B cell (primary cell): ENCODE data around the gene AHDC1. TPM values are rescaled to one million over a fixed set of nuclear protein-coding genes. Genes with fewer than 3 reads are reported as not detected.

Experiments used
- ATAC-seq: fragments of 200-7000 bp; cut with Tn5 transposase; one replicate; pipeline ENCODE4 v1.10.0; 2021; ENCODE audit warnings: low read depth, mild to moderate bottlenecking, moderate number of reproducible peaks, moderate library complexity
- CTCF ChIA-PET: fragments of 350-600 bp; sonication (Branson Sonifier 250); formaldehyde crosslinking; loops from one replicate; lab custom pipeline; 2021; ENCODE audit warnings: antibody characterized with exemption, inconsistent platforms; lab: Charles Lee
- POLR2A ChIA-PET: fragments of 350-600 bp; sonication (Branson Sonifier 250); formaldehyde crosslinking; loops from one replicate; lab custom pipeline; 2021; ENCODE audit warnings: antibody characterized with exemption; lab: Charles Lee
- DNase-seq: peaks from one replicate; pipeline ENCODE4 v3.0.0; 2013
- H2AFZ ChIP-seq: 2 replicates; pipeline ENCODE4 v1.6.1; 2012; ENCODE audit warnings: mild to moderate bottlenecking, low read depth, low read length; ENCODE audit not compliant: insufficient read depth, poor library complexity, severe bottlenecking
- H3K27ac ChIP-seq, 2 donors: 1 replicate in 1 of 2; 2 replicates in 1 of 2; pipeline ENCODE4 v1.5.1; 2012 to 2013; ENCODE audit warnings: low read length in 2 of 2, mild to moderate bottlenecking in 2 of 2, moderate library complexity in 1 of 2
- H3K27me3 ChIP-seq, 4 experiments: fragments of 200-600 bp in 1 of 4; sonication (generic) in 1 of 4; replicated peaks in 1 of 4; 1 replicate in 2 of 4; 2 replicates in 2 of 4; pipeline versions ENCODE4 v1.6.1 to v1.7.0; 2013 to 2016; ENCODE audit warnings: low read length in 3 of 4, mild to moderate bottlenecking in 2 of 4, mixed read lengths in 1 of 4, moderate library complexity in 1 of 4; ENCODE audit not compliant: insufficient read depth in 4 of 4, control insufficient read depth in 3 of 4; ENCODE audit errors: control extremely low read depth in 1 of 4
- H3K36me3 ChIP-seq, 2 experiments: replicated peaks in 1 of 2; 1 replicate in 1 of 2; 2 replicates in 1 of 2; pipeline versions ENCODE4 v1.6.1 to v1.7.1; 2013; ENCODE audit warnings: low read length in 1 of 2; ENCODE audit not compliant: insufficient read depth in 2 of 2, control insufficient read depth in 1 of 2; ENCODE audit errors: control extremely low read depth in 1 of 2, extremely low read depth in 1 of 2
- H3K4me1 ChIP-seq, 2 donors: fragments of 200-600 bp in 1 of 2; sonication (generic) in 1 of 2; 1 replicate in 1 of 2; 2 replicates in 1 of 2; pipeline versions ENCODE4 v1.5.1 to v1.6.1; 2013 to 2017; ENCODE audit warnings: low read length in 2 of 2; ENCODE audit not compliant: control insufficient read depth in 2 of 2, insufficient read depth in 2 of 2
- H3K4me2 ChIP-seq: replicated peaks from 2 replicates; pipeline ENCODE3; 2012; ENCODE audit warnings: mild to moderate bottlenecking, low read depth, low read length; ENCODE audit not compliant: poor library complexity, severe bottlenecking
- H3K4me3 ChIP-seq, 5 experiments: fragments of 200-600 bp in 1 of 5; sonication (generic) in 1 of 5; 1 replicate in 3 of 5; 2 replicates in 2 of 5; pipeline versions ENCODE4 v1.5.1 to v1.7.0; 2011 to 2016; ENCODE audit warnings: low read length in 4 of 5, mild to moderate bottlenecking in 4 of 5, low read depth in 2 of 5, control low read depth in 1 of 5, moderate library complexity in 1 of 5; ENCODE audit not compliant: insufficient read depth in 1 of 5; ENCODE audit errors: control extremely low read depth in 1 of 5, extremely low read depth in 1 of 5
- H3K79me2 ChIP-seq: fragments of 200-600 bp; sonication (generic); one replicate; pipeline ENCODE4 v1.6.0; 2016; ENCODE audit warnings: low read length; ENCODE audit not compliant: control insufficient read depth, insufficient read depth
- H3K9ac ChIP-seq: fragments of 200-600 bp; sonication (generic); 2 replicates; pipeline ENCODE4 v1.6.1; 2017; ENCODE audit warnings: mild to moderate bottlenecking, low read length, moderate library complexity
- H3K9me3 ChIP-seq, 3 donors: one replicate each; pipeline versions ENCODE4 v1.6.1 to v1.7.1; 2013; ENCODE audit warnings: low read length in 2 of 3; ENCODE audit not compliant: control insufficient read depth in 2 of 3, insufficient read depth in 1 of 3; ENCODE audit errors: control extremely low read depth in 1 of 3
- H4K20me1 ChIP-seq: 2 replicates; pipeline ENCODE4 v1.6.0; 2012; ENCODE audit warnings: mild to moderate bottlenecking, low read length; ENCODE audit not compliant: insufficient read depth, control insufficient read depth, poor library complexity, severe bottlenecking
- H3K27ac Mint-ChIP-seq: one replicate; pipeline ENCODE4 v1.8.0; 2021; ENCODE audit warnings: mixed read lengths
- H3K27me3 Mint-ChIP-seq: one replicate; pipeline ENCODE4 v1.8.0; 2021; ENCODE audit warnings: mixed read lengths
- H3K4me1 Mint-ChIP-seq: one replicate; pipeline ENCODE4 v1.8.0; 2021; ENCODE audit warnings: mixed read lengths
- H3K4me3 Mint-ChIP-seq: one replicate; pipeline ENCODE4 v1.8.0; 2021; ENCODE audit warnings: mixed read lengths
- H3K9me3 Mint-ChIP-seq: one replicate; pipeline ENCODE4 v1.8.0; 2022; ENCODE audit warnings: mixed read lengths; ENCODE audit not compliant: insufficient read depth
- CTCF ChIP-seq: fragments of 200-600 bp; IDR thresholded peaks from one replicate; pipeline ENCODE4 v1.8.0; 2022; ENCODE audit warnings: antibody characterized with exemption, mild to moderate bottlenecking
- EZH2 ChIP-seq: IDR thresholded peaks from 2 replicates; pipeline ENCODE4 v1.6.1; 2012; ENCODE audit warnings: borderline replicate concordance, low read depth, mild to moderate bottlenecking, moderate library complexity, low read length; ENCODE audit not compliant: insufficient read depth, poor library complexity, severe bottlenecking
- WGBS: methylation state at CpG from one replicate; pipeline ENCODE4 v1.1.5; 2013; ENCODE audit warnings: missing lambda C conversion rate; ENCODE audit not compliant: insufficient coverage; 5-methylcytosine and 5-hydroxymethylcytosine counted together
- intact Hi-C: fragments of 100-400 bp; cut with micrococcal nuclease; formaldehyde crosslinking; loops from one replicate; pipeline ENCODE4 v1.10.0; 2022
- polyA plus RNA-seq: library from polyadenylated mRNA; depleted of rRNA; stranded (reverse); fragments of >200 nt; gene quantifications from 2 replicates; pipeline ENCODE4 v1.2.3, GENCODE V29; 2012
- total RNA-seq, 2 donors: library from RNA; stranded (reverse); fragments of 120-200 nt in 1 of 2; gene quantifications; 1 replicate in 1 of 2; 2 replicates in 1 of 2; pipeline versions ENCODE4 v1.2.3 to v1.2.4, GENCODE V29; 2013 to 2022

The AHDC1 gene
- total and polyA plus RNA-seq, 2 donors (not counting 1 experiment from before 2014, with no cell fraction given), result 6.2 to 32.0 TPM

DNA sequence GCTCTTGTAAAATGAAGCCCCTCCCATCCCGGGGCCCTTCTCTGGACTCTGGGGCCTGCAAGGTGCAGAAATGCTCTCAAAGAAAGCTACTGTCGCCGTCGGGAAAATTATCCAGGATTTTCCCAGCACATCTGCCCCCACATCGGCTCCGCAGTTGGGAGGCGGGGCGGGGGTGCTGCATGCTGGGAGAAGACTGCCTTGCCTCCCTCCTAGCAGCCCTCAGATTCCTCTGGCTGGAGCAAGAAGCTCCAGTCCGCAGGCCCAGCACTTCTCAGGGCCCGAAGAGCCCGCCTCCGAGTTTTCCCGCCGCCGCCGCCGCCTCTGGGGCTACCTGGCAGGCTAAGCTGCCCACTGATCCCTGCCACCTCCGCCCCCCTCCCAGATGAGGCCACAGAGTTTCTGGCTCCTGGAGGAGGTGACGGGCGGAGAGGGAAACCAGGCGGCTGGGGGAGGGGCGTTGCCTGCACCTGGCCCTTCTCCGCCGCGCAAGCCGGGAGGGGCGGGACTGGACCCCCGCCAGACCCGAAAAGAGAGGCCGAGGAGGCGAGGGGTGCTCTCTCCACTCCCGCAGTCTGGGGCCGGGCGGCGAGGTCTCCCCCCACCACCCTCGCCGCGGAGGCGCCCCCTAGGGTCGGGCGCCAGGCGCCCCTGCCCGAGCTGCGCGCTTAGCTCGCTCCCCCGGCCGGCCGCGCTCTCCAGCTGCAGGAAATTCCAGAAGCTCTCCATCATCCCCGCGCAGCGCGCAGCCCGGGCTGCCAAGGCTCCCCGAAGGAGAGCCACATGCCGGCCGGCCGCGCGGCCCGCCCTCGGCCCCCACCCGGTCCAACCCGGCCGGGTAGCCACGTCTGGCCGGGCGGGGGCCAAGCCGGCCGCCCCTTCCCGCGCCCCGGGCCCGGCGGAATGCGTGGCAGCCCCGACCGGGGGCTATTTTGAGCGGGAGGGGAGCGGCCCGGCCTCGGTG, 28.8 kb downstream of the AHDC1 start:
- peak; percentile 32 for ATAC-seq
- Histone ChIP-seq H4K20me1 (peaks cover 31% of the 10 kb centered on the region), H3K36me3 (no peaks in the 10 kb centered on the region), H3K27ac (no peak overlapping the region), H3K27me3 (peaks cover 0 to 4% (median 2%) of the 10 kb centered on the region in 4 experiments), H3K79me2 (peaks cover 36% of the 10 kb centered on the region), H3K9ac (peak overlapping the region; percentile 43), H3K4me3 (peak overlapping the region in 4 of 5 experiments; percentile 29 to 55 (median 48)), H2AFZ (peak overlapping the region; percentile 33), H3K4me2 (peak overlapping the region; percentile 87), H3K9me3 (no peaks in the 10 kb centered on the region), H3K4me1 (peaks cover 14 to 35% of the 10 kb centered on the region in 2 donors)
- Mint-ChIP-seq H3K27ac (no peak overlapping the region), H3K4me3 (peak overlapping the region; percentile 50), H3K4me1 (peaks cover 43% of the 10 kb centered on the region), H3K27me3 (no peaks in the 10 kb centered on the region), H3K9me3 (no peaks in the 10 kb centered on the region)
- 24% methylated on average over 77 of the region's 83 CpGs for WGBS
- POLR2A ChIA-PET, result interaction anchor here (0.6 to 1.0 kb wide), 2 partner anchors 25 to 29 kb away, joined by 3 to 8 read pairs; partner anchors contain the start of gene AHDC1
- TF ChIP-seq EZH2, result no peak
- TF ChIP-seq CTCF, result peak; percentile 39
- peak; percentile 55 for DNase-seq
- intact Hi-C loops, result loop anchor here (2.0 kb wide), 1 partner anchor 18 kb away; no protein-coding TSS in a partner anchor
- CTCF ChIA-PET, result interaction anchor here (1.0 to 2.9 kb wide), 8 partner anchors 11 to 159 kb away, joined by 3 to 12 read pairs (median 5); partner anchors contain the start of gene AHDC1
